HepG2 (cell line): ENCODE data around the gene DNASE2. TPM values are rescaled to one million over a fixed set of nuclear protein-coding genes. Genes with fewer than 3 reads are reported as not detected.
A peak's percentile ranks its signal among the peaks of the same experiment; 100 is the strongest.

Source experiments
- CCDC6 ChIP-seq: sonication (generic); formaldehyde crosslinking; IDR thresholded peaks from 2 replicates; pipeline ENCODE4 v1.8.1; 2022; ENCODE audit warnings: mild to moderate bottlenecking, missing genetic modification reagents, moderate library complexity
- JUND ChIP-seq: sonication (generic); formaldehyde crosslinking; IDR thresholded peaks from 2 replicates; pipeline ENCODE4 v1.8.0; 2022; ENCODE audit warnings: mild to moderate bottlenecking, missing genetic modification reagents
- KAT7 ChIP-seq: IDR thresholded peaks from 2 replicates; pipeline ENCODE4 v1.6.1; 2018; ENCODE audit warnings: borderline replicate concordance, missing compliant biosample characterization
- RAD21 ChIP-seq: fragments of 450-650 bp; formaldehyde crosslinking; IDR thresholded peaks from 2 replicates; pipeline ENCODE4 v1.5.0; 2020; ENCODE audit warnings: mild to moderate bottlenecking
- TBP ChIP-seq: sonication (generic); formaldehyde crosslinking; IDR thresholded peaks from 2 replicates; pipeline ENCODE4 v1.5.0; 2020; ENCODE audit warnings: missing genetic modification reagents
- ZNF142 ChIP-seq: sonication (generic); formaldehyde crosslinking; IDR thresholded peaks from 2 replicates; pipeline ENCODE4 v1.4.0; 2020; ENCODE audit warnings: missing genetic modification reagents
- ZNF20 ChIP-seq: sonication (generic); formaldehyde crosslinking; IDR thresholded peaks from 2 replicates; pipeline ENCODE4 v1.4.0; 2020; ENCODE audit warnings: mild to moderate bottlenecking, moderate library complexity, missing genetic modification reagents
- polyA plus RNA-seq, 8 experiments: library from polyadenylated mRNA; depleted of rRNA in 3 of 8; stranded (reverse) in 7 of 8; unstranded in 1 of 8; fragments of >200 nt; fragmentation: Illumina TruSeq in 4 of 8; extraction: Trizol in 4 of 8; gene quantifications; 2 replicates each; pipeline versions ENCODE4 v1.2.1 to v1.2.3, GENCODE V29; 2011 to 2016; ENCODE audit warnings: low read depth in 4 of 8, missing spikeins in 1 of 8, mixed read lengths in 1 of 8; ENCODE audit not compliant: insufficient read depth in 1 of 8
- total RNA-seq, 5 experiments: library from RNA; depleted of rRNA; stranded (reverse); fragments of >200 nt; fragmentation: Illumina TruSeq; extraction: Trizol; gene quantifications; 2 replicates each; pipeline ENCODE4 v1.2.3, GENCODE V29; 2016; ENCODE audit warnings: low read depth in 1 of 5
- TF ChIP-seq, protein P1 (sequence below): sonication (generic); formaldehyde crosslinking; IDR thresholded peaks from 2 replicates; pipeline ENCODE4 v1.9.0; 2021; ENCODE audit warnings: mild to moderate bottlenecking, missing genetic modification reagents
- TF ChIP-seq, protein P2 (sequence below): sonication (generic); formaldehyde crosslinking; IDR thresholded peaks from 2 replicates; pipeline ENCODE4 v1.4.0; 2020; ENCODE audit warnings: missing genetic modification reagents, borderline replicate concordance
- TF ChIP-seq, protein P3 (sequence below): sonication (generic); formaldehyde crosslinking; IDR thresholded peaks from 2 replicates; pipeline ENCODE4 v1.9.0; 2021; ENCODE audit warnings: missing genetic modification reagents, mild to moderate bottlenecking, borderline replicate concordance

DNASE2 gene
- total and polyA plus RNA-seq, 2 of the 13 experiments (the other 11 are each of a cell fraction or from before 2014, with no cell fraction given): 7.5 to 16.2 TPM

DNA sequence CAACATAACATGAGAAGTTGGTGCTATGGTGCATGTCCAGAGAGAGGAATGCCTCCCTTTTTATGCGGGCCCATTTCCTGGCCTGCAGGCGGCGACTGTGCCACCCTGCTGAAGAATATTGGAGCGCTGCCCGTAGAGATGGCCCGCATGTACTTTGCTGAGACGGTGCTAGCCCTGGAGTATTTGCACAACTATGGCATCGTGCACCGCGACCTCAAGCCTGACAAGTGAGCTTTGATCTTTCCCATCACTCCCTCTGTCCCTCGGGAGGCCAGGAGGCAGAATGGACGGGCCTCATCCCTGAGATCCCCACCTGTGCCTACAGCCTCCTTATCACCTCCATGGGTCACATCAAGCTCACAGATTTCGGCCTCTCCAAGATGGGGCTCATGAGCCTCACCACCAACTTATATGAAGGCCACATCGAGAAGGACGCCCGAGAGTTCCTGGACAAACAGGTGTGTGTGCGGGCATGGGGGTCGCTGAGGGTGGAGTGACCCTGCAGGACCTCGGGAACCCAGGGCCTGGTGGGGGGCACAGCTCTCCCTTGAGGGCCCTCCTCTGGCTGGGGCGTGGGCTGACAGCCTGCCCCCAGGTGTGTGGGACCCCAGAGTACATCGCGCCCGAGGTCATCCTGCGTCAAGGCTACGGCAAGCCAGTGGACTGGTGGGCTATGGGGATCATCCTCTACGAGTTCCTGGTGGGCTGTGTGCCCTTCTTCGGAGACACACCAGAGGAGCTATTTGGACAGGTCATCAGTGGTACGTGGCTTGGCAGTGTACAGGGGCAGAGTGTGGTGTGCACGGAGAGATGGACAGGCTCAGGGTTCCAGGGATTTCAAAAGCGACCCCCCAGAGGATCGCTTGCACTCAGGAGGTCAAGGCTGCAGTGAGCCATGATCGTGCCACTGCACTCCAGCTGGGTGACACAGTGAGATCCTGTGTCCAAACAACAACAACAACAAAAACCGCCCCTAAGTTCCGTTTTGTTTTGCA, 16.2 kb downstream of the DNASE2 start (continued):
- TF ChIP-seq, protein P1, sequence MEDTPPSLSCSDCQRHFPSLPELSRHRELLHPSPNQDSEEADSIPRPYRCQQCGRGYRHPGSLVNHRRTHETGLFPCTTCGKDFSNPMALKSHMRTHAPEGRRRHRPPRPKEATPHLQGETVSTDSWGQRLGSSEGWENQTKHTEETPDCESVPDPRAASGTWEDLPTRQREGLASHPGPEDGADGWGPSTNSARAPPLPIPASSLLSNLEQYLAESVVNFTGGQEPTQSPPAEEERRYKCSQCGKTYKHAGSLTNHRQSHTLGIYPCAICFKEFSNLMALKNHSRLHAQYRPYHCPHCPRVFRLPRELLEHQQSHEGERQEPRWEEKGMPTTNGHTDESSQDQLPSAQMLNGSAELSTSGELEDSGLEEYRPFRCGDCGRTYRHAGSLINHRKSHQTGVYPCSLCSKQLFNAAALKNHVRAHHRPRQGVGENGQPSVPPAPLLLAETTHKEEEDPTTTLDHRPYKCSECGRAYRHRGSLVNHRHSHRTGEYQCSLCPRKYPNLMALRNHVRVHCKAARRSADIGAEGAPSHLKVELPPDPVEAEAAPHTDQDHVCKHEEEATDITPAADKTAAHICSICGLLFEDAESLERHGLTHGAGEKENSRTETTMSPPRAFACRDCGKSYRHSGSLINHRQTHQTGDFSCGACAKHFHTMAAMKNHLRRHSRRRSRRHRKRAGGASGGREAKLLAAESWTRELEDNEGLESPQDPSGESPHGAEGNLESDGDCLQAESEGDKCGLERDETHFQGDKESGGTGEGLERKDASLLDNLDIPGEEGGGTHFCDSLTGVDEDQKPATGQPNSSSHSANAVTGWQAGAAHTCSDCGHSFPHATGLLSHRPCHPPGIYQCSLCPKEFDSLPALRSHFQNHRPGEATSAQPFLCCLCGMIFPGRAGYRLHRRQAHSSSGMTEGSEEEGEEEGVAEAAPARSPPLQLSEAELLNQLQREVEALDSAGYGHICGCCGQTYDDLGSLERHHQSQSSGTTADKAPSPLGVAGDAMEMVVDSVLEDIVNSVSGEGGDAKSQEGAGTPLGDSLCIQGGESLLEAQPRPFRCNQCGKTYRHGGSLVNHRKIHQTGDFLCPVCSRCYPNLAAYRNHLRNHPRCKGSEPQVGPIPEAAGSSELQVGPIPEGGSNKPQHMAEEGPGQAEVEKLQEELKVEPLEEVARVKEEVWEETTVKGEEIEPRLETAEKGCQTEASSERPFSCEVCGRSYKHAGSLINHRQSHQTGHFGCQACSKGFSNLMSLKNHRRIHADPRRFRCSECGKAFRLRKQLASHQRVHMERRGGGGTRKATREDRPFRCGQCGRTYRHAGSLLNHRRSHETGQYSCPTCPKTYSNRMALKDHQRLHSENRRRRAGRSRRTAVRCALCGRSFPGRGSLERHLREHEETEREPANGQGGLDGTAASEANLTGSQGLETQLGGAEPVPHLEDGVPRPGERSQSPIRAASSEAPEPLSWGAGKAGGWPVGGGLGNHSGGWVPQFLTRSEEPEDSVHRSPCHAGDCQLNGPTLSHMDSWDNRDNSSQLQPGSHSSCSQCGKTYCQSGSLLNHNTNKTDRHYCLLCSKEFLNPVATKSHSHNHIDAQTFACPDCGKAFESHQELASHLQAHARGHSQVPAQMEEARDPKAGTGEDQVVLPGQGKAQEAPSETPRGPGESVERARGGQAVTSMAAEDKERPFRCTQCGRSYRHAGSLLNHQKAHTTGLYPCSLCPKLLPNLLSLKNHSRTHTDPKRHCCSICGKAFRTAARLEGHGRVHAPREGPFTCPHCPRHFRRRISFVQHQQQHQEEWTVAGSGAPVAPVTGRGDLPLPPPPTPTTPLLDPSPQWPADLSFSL: no peak
- TF ChIP-seq RAD21 (peak; percentile 59; the same call in 1 of the 2 replicates), TBP (CRISPR knock-in tag) (no peak), CCDC6 (CRISPR knock-in tag) (no peak), ZNF142 (CRISPR knock-in tag) (no peak), JUND (CRISPR knock-in tag) (no peak), KAT7 (no peak), ZNF20 (no peak)
- TF ChIP-seq, protein P2, sequence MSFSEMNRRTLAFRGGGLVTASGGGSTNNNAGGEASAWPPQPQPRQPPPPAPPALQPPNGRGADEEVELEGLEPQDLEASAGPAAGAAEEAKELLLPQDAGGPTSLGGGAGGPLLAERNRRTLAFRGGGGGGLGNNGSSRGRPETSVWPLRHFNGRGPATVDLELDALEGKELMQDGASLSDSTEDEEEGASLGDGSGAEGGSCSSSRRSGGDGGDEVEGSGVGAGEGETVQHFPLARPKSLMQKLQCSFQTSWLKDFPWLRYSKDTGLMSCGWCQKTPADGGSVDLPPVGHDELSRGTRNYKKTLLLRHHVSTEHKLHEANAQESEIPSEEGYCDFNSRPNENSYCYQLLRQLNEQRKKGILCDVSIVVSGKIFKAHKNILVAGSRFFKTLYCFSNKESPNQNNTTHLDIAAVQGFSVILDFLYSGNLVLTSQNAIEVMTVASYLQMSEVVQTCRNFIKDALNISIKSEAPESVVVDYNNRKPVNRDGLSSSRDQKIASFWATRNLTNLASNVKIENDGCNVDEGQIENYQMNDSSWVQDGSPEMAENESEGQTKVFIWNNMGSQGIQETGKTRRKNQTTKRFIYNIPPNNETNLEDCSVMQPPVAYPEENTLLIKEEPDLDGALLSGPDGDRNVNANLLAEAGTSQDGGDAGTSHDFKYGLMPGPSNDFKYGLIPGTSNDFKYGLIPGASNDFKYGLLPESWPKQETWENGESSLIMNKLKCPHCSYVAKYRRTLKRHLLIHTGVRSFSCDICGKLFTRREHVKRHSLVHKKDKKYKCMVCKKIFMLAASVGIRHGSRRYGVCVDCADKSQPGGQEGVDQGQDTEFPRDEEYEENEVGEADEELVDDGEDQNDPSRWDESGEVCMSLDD (CRISPR knock-in tag): 0 out of 2 replicates have a peak, but pooled peaks have one; percentile 45
- TF ChIP-seq, protein P3, sequence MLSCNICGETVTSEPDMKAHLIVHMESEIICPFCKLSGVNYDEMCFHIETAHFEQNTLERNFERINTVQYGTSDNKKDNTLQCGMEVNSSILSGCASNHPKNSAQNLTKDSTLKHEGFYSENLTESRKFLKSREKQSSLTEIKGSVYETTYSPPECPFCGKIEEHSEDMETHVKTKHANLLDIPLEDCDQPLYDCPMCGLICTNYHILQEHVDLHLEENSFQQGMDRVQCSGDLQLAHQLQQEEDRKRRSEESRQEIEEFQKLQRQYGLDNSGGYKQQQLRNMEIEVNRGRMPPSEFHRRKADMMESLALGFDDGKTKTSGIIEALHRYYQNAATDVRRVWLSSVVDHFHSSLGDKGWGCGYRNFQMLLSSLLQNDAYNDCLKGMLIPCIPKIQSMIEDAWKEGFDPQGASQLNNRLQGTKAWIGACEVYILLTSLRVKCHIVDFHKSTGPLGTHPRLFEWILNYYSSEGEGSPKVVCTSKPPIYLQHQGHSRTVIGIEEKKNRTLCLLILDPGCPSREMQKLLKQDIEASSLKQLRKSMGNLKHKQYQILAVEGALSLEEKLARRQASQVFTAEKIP (CRISPR knock-in tag): no peak
